Parathyroid adenoma (tissue), 2 donors: ENCODE results near the gene STOML1.

Source experiments
- H2AFZ ChIP-seq: fragments of 300-600 bp; sonication (generic); one replicate; pipeline ENCODE4 v1.7.0; 2017; ENCODE audit warnings: antibody characterized with exemption, mild to moderate bottlenecking
- H3K27ac ChIP-seq: fragments of 300-600 bp; sonication (generic); one replicate; pipeline ENCODE4 v1.7.0; 2017
- H3K27me3 ChIP-seq: fragments of 300-600 bp; sonication (generic); one replicate; pipeline ENCODE4 v1.7.0; 2017; ENCODE audit warnings: low read length; ENCODE audit not compliant: control insufficient read depth, insufficient read depth
- H3K36me3 ChIP-seq: fragments of 300-600 bp; sonication (generic); one replicate; pipeline ENCODE4 v1.7.0; 2017; ENCODE audit warnings: low read length; ENCODE audit not compliant: control insufficient read depth, insufficient read depth
- H3K4me1 ChIP-seq: fragments of 300-600 bp; sonication (generic); one replicate; pipeline ENCODE4 v1.7.0; 2017; ENCODE audit warnings: control low read depth
- H3K4me2 ChIP-seq: fragments of 300-600 bp; sonication (generic); one replicate; pipeline ENCODE4 v1.7.0; 2017; ENCODE audit warnings: low read length
- H3K4me3 ChIP-seq: fragments of 300-600 bp; sonication (generic); one replicate; pipeline ENCODE4 v1.7.0; 2017; ENCODE audit warnings: low read depth, low read length
- H3K79me2 ChIP-seq: fragments of 300-600 bp; sonication (generic); one replicate; pipeline ENCODE4 v1.7.0; 2017; ENCODE audit warnings: control low read depth
- H3K9ac ChIP-seq: fragments of 300-600 bp; sonication (generic); one replicate; pipeline ENCODE4 v1.7.0; 2017; ENCODE audit warnings: mild to moderate bottlenecking
- H3K9me3 ChIP-seq: fragments of 300-600 bp; sonication (generic); one replicate; pipeline ENCODE4 v1.7.0; 2017; ENCODE audit warnings: low read length; ENCODE audit not compliant: control insufficient read depth
- TF ChIP-seq, protein P1 (sequence below): fragments of 300-600 bp; sonication (generic); IDR thresholded peaks from one replicate; pipeline ENCODE4 v1.7.0; 2017; ENCODE audit warnings: antibody characterized with exemption, mild to moderate bottlenecking
- donor health status: primary hyperparathyroidism.

STOML1 gene

DNA sequence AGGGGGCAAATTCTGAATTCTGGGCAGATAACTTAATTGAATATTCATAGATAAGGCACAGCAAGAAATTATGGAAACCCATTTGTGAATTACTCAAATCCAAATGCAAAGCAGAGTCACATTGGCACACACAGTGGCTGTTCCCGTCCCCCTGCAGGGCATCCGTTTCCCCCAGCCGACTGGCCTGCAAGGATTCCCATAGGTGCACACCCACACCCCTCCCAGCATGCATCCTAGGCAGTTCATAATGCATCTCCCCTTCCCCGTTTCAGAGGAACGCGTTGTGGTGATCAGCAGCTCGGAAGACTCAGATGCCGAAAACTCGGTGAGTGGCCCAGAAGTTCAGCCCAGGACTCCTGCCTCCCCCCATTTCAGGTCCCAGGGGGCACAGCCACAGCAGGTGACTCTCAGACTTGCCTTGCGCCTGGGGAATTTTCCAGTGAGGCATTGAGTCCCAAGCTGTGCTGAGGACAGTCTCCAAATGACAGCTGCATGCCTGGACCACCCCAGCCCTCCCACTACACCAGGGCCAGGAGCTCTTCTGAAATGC lies 42.2 kb upstream of the STOML1 start:
- Histone ChIP-seq H3K9me3 (no peaks in the 10 kb centered on the region), H3K4me1 (no peaks in the 10 kb centered on the region), H3K27ac (no peak overlapping the region), H3K79me2 (no peaks in the 10 kb centered on the region), H2AFZ (no peak overlapping the region), H3K4me3 (no peak overlapping the region), H3K36me3 (no peaks in the 10 kb centered on the region), H3K4me2 (no peak overlapping the region), H3K27me3 (no peaks in the 10 kb centered on the region), H3K9ac (no peak overlapping the region)
- TF ChIP-seq, protein P1, sequence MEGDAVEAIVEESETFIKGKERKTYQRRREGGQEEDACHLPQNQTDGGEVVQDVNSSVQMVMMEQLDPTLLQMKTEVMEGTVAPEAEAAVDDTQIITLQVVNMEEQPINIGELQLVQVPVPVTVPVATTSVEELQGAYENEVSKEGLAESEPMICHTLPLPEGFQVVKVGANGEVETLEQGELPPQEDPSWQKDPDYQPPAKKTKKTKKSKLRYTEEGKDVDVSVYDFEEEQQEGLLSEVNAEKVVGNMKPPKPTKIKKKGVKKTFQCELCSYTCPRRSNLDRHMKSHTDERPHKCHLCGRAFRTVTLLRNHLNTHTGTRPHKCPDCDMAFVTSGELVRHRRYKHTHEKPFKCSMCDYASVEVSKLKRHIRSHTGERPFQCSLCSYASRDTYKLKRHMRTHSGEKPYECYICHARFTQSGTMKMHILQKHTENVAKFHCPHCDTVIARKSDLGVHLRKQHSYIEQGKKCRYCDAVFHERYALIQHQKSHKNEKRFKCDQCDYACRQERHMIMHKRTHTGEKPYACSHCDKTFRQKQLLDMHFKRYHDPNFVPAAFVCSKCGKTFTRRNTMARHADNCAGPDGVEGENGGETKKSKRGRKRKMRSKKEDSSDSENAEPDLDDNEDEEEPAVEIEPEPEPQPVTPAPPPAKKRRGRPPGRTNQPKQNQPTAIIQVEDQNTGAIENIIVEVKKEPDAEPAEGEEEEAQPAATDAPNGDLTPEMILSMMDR = no peak

DNA sequence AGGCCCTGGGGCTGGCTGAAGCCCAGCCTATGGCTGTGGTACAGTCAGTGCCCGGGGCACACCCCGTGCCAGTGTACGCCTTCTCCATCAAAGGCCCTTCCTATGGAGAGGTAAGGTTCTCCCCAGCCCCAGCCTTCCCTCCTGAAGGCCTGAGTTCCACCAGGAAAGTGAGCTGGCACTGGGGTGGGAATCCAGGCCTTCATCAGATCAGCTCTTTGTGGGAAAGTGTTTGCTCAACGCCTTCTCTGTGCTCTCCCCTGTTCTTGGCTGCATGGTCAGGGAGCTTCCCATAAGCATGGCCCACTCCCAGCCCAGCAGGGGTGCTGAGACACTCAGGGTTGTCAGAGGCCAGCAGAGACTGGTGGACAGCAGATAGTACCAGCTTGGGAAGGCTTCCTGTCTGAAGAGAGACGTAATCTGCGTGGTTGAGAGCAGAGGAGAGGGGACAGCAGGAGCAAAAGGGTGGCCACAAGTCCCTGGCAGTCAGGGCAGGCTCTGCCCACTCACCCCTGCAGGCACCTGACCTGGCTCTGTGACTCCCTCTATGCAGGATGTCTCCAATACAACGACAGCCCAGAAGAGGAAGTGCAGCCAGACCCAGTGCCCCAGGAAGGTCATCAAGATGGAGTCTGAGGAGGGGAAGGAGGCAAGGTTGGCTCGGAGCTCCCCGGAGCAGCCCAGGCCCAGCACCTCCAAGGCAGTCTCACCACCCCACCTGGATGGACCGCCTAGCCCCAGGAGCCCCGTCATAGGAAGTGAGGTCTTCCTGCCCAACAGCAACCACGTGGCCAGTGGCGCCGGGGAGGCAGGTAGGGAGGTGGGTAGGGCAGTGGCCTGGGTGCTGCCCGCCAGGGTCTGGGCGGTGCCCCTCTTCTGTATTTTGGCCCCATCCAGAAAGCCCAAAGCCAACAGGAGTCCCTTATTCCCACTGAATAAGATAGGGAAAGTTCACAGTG lies 40.8 kb upstream of the STOML1 start:
- Histone ChIP-seq H2AFZ (no peak overlapping the region), H3K27ac (no peak overlapping the region), H3K27me3 (no peaks in the 10 kb centered on the region), H3K4me1 (no peaks in the 10 kb centered on the region), H3K9ac (no peak overlapping the region), H3K79me2 (no peaks in the 10 kb centered on the region), H3K9me3 (no peaks in the 10 kb centered on the region), H3K4me2 (no peak overlapping the region), H3K4me3 (no peak overlapping the region), H3K36me3 (no peaks in the 10 kb centered on the region)
- TF ChIP-seq, protein P1 = no peak

DNA sequence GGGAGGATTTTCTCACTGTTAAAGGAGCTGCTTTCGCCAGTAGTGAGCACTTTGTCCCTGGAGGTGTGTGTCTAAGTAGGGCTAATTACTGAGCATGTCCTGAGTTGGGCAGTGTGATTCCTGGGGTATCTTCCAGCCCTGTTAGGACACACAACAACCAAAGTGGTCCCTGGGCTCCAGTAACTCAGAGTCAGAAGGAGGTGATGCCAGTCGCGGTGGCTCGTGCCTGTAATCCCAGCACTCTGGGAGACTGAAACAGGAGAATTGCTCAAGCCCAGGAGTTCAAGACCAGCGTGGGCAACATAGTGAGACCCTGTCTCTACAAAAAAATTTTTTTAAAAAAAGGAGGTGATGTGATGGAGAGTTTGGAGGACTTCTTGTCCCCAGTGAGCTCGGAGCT lies 40.0 kb upstream of the STOML1 start:
- no peaks in the 10 kb centered on the region for H3K79me2 ChIP-seq
- no peak overlapping the region for H3K9ac ChIP-seq
- no peak overlapping the region for H2AFZ ChIP-seq
- TF ChIP-seq, protein P1 = no peak
- no peaks in the 10 kb centered on the region for H3K36me3 ChIP-seq
- H3K27ac ChIP-seq = no peak overlapping the region
- H3K27me3 ChIP-seq = no peaks in the 10 kb centered on the region
- no peaks in the 10 kb centered on the region for H3K4me1 ChIP-seq
- no peaks in the 10 kb centered on the region for H3K9me3 ChIP-seq
- H3K4me2 ChIP-seq = no peak overlapping the region
- no peak overlapping the region for H3K4me3 ChIP-seq

DNA sequence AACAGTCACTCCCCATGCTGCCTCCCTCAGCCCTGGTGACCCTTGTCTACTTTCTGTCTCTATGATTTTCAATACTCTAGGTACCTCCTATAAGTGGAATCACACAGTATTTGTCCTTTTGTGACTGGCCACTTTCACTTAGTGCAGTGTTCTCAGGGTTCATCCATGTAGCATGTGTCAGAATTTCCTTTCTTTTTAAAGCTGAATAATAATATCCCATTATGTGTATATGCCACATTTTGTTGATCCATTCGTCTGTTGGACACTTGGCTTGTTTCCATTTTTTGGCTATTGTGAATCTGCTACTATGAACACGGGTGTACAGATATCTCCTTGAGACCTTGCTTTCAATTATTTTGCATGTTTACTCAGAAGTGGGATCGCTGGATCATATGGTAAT lies 36.6 kb upstream of the STOML1 start:
- no peaks in the 10 kb centered on the region for H3K4me1 ChIP-seq
- H2AFZ ChIP-seq = no peak overlapping the region
- no peaks in the 10 kb centered on the region for H3K79me2 ChIP-seq
- no peaks in the 10 kb centered on the region for H3K36me3 ChIP-seq
- H3K9me3 ChIP-seq = no peaks in the 10 kb centered on the region
- no peak overlapping the region for H3K9ac ChIP-seq
- no peak overlapping the region for H3K27ac ChIP-seq
- TF ChIP-seq, protein P1 = no peak
- H3K4me3 ChIP-seq = no peak overlapping the region
- no peak overlapping the region for H3K4me2 ChIP-seq
- no peaks in the 10 kb centered on the region for H3K27me3 ChIP-seq
